HG03159 (cell line): ENCODE data around the gene TNPO3.
"Not testable (repeated sequence)": the region's sequence is repeated elsewhere in the genome, so short reads cannot be mapped to it uniquely, and the experiment has no call there.

Source experiments
- ATAC-seq: cut with Tn5 transposase; IDR thresholded peaks from one replicate; pipeline ENCODE4 v1.9.1; 2021; ENCODE audit warnings: mild to moderate bottlenecking, moderate library complexity; ENCODE audit not compliant: unreplicated experiment

TNPO3 gene

DNA sequence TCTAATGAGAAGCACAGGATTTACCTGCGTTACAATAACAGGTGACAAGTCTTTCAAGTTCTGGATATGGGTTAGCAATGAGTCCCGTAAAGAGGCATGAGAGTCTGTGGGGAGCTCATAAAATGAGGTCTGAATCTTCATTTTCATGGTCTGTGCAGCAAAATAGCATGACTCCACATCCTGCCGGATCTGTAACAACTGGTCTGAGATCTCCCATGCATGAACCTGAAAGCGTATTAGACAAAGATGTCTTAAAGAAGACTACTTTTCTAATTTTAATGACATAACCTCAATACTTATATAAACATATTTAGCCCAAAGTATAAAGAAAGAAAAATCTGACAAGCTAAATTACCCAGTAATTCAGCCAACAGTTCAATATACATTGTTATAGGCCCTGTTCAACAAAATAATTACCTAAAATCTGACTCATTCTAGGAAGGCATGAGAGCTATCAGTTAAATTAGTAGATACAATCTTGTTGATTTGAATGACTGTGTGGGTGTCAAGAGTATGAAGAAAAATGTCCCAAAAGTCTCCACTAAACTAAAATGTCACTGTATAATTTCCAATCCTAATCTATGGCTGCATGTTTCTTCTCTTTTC, 36.9 kb downstream of the TNPO3 start:
- peak; percentile 54 for ATAC-seq

DNA sequence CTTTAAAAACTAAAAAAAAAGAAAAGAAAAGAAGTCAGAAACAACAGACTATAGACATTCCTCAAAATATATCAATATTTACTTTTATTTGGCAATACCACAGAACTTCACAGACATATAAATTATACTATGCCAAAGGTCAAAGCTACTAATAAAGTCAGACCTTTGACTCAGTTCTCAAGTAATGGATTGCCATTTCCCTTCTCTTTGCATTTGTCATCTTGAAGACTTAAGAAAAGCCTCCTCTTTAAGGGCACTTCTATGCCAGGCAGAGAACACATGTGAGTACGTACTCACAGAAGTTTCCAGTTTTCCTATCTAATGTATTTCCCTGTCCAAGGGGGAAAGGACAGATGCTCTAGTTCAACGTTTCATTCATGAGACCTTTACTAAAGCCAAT, 37.6 kb downstream of the TNPO3 start:
- ATAC-seq, result no peak

GRCh38 chr7:129014501-129015101, 40.3 kb downstream of the TNPO3 start:
- no peak for ATAC-seq

DNA sequence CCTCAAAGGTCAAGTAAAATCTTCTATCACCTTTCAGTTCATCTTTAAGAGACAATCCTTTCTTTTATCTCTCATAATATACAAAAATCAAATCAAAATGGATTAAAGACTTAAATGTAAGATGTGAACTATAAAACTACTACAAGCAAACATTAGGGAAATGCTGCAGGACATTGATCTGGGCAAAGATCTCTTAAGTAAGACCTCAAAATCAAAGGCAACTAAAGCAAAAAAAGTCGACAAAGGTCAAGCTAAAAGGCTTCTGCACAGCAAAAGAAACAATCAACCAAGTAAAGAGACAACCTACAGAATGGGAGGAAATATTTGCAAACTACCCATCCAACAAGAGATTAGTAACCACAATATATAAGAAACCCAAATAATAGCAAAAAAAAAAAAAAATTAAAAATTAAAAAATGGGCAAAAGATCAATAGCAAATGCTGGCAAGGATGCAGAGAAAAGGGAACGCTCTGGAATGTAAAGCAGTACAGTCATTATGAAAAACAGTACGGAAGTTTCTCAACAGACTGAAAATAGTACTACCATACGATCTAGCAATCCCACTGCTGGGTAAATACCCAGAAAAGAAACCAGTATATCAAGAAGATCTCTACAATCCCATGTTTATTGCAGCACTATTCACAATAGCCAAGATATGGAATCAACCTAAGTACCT, 41.7 kb downstream of the TNPO3 start:
- no peak for ATAC-seq

GRCh38 chr7:129012641-129013040, 42.3 kb downstream of the TNPO3 start:
- no peak for ATAC-seq

GRCh38 chr7:129010075-129010474, 44.8 kb downstream of the TNPO3 start:
- no peak for ATAC-seq

DNA sequence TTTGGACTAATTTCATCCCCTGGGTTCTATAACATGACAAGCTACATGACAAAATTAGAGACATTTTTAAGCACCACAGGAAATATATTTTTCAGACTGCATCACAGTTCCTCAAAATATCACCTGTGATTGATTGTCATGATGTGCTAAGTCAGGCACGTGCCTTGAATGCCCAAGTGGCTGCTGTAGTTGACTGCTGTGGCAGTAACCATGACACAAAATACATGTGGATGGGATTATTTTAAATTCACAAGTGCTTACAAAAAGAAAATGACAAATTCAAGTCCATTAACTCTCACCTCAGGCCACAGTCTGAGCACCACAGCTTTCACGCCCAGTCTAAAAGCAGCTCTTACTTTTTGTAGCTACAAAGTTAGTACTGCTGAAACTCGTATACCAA, 45.5 kb downstream of the TNPO3 start:
- peak; percentile 88 for ATAC-seq

DNA sequence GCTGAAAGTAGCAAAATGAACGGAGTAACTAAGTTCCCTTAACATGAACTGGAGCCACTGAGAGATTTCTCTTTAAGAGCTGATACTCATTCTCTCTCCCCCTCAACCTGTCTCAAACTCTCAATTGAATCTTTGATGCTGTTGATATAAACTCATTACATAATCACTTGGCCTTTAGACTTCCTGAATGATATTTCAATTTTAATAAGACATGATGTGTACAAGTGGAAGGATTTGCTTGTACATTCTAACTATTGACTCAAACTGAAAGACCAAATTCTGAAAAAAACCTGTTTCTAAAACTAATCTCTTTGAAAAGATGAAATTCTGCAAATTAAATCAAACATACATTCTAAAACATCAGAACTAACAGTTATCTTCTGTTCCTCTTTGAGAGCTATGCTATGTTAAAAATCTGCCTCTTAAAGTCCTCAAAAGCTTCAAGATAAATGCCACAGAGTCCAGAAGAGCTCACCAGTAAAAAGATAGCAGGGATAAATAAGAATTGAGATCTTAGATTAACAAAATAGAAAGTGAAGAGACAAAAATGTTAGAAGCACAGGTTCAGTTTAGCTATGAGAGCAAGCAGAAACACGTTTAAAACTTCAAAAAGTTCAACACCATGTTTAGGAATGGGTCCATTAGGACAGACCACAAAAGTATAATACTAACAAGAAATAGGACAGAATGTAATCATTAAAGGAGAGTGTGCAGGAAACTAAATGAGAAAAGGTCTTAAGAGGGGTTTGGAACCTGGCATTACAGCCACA, 46.1 kb downstream of the TNPO3 start:
- no peak for ATAC-seq

DNA sequence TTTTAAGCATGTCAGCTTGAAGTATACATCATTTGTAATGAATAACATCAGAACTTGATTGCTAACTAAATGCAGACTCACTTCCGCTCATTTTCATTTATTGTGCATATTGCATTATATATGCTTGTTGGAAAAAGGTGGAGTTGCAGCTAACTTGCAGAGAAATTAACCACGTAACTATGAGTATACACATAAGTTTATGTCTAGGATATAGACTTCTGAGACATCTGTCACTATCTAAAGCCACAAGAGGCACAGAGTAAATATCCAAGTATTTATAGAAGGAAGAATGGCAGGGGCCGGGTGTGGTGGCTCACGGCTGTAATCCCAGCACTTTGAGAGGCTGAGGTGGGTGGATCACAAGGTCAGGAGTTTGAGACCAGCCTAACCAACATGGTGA, 47.3 kb downstream of the TNPO3 start:
- no peak for ATAC-seq

DNA sequence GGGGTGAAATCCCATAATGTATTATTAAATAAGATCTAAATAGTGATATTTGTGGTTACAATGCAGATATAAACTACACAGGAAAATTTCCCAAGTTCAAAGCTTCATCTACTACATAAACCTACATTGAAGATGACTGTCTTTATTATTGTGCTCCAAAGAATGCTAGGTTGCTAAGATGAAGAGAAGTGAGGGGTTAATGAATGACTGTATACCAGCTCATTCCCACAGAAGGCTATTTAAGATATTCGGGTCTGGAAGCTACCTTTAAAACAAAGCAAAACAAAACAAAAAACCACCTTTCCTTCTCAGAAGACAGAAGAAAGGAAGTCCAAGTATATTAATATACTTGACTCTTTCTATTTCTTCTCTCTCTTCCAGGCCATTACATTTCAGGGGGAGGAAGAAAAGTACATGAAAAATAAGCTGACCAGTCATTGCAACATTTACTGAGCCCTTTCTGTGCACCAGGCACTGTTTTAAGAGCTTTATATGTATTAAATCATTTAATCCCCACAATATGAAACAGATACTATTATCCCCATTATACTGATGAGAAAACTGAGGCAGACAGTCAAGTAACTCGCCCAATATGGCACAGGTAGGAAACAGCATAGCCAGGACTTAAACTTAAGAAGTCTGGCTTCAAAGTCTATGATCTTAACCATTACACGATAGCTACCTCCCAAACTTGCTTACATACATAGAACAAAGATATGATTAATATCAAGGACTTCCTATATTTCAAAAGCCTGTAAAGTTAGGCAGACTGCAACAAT, 48.1 kb downstream of the TNPO3 start:
- ATAC-seq, result no peak

- no peak for ATAC-seq
Measured at GRCh38 chr7:129005186-129005585, 49.7 kb downstream of the TNPO3 start.

GRCh38 chr7:128997181-128997580, 57.7 kb downstream of the TNPO3 start:
- no peak for ATAC-seq

DNA sequence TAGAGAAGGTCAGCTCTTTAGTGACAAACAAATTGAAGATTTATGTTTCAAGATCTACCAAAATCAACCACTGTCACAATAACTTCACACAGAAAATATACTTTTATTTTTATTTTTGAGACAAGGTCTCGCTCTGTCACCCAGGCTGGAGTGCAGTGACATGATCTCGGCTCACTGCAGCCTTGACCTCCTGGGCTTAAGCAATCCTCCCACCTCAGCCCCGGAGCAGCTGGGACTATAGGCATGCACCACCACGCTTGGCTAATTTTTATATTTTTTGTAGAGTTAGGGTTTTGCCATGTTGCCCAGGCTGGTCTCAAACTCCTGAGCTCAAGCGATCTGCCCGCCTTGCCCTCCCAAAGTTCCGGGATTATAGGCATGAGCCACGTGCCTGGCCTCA, 60.4 kb downstream of the TNPO3 start:
- not testable (repeated sequence) for ATAC-seq

DNA sequence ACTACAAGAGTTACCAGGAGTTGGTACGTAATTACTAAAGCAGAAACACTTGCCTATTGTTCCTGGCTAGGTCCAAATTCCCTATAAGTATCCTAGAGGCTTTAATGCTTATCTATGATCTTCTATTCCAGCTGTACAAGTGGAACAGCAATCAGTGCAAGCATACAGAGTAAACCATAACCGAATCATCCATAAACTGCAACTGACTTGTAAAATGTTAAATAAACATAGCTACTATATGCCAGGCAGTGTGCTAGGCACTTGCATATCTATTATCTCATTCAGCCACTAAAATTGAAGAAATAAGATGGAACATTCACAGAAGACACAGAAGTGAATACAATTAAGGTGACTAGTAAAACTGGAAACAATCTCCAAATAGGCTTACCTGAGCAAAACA, 61.5 kb downstream of the TNPO3 start:
- no peak for ATAC-seq

DNA sequence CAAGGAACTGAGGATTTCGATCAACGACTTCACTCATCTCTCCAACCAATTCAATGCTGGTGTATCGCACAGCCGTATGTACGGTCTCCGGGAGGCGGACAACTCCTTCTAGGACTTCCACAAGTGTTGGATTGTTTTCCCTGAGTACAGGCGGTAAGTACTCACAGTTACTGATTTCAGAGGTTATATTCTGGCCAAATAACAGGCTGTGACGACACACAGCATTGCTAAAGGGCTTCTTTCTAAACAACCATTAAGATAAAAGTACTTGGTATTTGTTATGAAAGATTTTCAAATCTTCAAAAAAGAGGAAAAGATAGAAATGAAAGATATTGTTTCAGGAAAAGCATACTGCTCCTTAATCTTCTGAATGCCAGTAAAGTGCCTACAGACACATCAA, 65.0 kb downstream of the TNPO3 start:
- ATAC-seq, result no peak

DNA sequence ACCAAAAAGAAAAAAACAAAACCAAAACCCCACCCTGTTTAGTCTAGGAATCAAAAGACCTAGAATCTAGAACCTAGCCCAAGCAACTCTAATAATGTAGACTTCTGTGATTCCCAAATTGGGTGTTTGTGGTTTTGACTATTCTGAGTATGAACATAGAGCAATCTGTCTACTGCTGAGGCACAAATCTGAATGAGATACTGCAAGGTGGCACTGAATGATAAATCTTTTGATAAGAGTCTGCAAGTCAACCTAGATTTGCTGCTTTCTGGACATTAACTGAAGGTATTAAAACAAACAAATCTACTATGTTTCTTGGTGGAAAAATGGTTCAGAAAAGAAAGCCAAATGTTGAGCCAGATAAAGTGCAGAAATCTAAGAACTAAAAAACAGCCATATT, 66.5 kb downstream of the TNPO3 start:
- ATAC-seq, result no peak

GRCh38 chr7:128986609-128987008, 68.3 kb downstream of the TNPO3 start:
- no peak for ATAC-seq

GRCh38 chr7:128985660-128986059, 69.3 kb downstream of the TNPO3 start:
- ATAC-seq, result no peak

GRCh38 chr7:128982105-128982504, 72.8 kb downstream of the TNPO3 start:
- no peak for ATAC-seq

DNA sequence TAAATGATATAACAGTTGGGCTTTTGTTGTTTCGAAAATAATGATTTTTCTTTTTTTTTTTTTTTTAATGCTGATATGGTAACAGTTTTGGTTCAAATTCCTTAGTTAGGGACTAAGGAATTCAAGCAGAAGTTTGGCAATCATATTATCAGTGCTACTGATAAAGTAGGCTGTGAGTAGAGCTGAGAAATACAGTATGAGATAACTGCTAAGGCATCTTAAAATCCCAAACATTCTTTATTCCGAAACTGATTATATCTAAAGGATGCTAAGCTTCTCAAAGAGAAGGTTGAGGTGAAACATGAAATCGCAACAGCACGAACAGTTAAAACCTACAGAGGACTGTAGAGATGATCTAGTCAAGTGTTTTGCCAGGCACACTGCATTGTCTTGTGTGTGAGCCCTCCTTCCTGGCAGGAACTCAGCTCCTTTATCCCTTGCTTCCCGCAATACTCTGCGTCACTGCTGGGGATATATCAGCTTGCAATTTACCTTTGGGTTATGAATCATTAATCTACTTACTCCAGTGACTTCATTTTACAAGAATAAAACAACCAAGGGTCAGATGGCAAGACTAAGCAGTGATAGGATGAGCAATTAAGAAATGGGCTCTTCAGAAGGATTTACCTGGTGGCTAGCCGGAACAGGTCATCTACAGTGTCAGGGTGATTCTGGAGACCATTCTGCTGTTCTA, 80.5 kb downstream of the TNPO3 start:
- ATAC-seq, result no peak
